ENCODE measurements around the gene PKN1.

The PKN1 gene

GRCh38 chr19:14406645-14407401 is 26.3 kb upstream of the PKN1 start:
- DNase-seq (ENCODE audit: low read depth in 2 of 2) = no peak

GRCh38 chr19:14407605-14408484 is 25.3 kb upstream of the PKN1 start:
- DNase-seq (ENCODE audit: low read depth in 2 of 2) = no peak

GRCh38 chr19:14408491-14409145 is 24.5 kb upstream of the PKN1 start:
- DNase-seq (ENCODE audit: low read depth in 2 of 2) = no peak

GRCh38 chr19:14409146-14410023 is 23.7 kb upstream of the PKN1 start:
- DNase-seq (ENCODE audit: low read depth in 2 of 2) = no peak

GRCh38 chr19:14410091-14411051 is 22.7 kb upstream of the PKN1 start:
- no peak for DNase-seq (ENCODE audit: low read depth in 2 of 2)

GRCh38 chr19:14411161-14411937 is 21.8 kb upstream of the PKN1 start:
- no peak for DNase-seq (ENCODE audit: low read depth in 2 of 2)

- no peak for DNase-seq (ENCODE audit: low read depth in 2 of 2)
Observed at GRCh38 chr19:14411938-14412245, 21.2 kb upstream of the PKN1 start.

GRCh38 chr19:14412324-14412995 is 20.6 kb upstream of the PKN1 start:
- DNase-seq (ENCODE audit: low read depth in 2 of 2) = no peak

GRCh38 chr19:14412996-14413692 is 20.0 kb upstream of the PKN1 start:
- DNase-seq (ENCODE audit: low read depth in 2 of 2) = no peak

- DNase-seq (ENCODE audit: low read depth in 2 of 2) = no peak
Observed at GRCh38 chr19:14413693-14414181, 19.4 kb upstream of the PKN1 start.

- no peak for DNase-seq (ENCODE audit: low read depth in 2 of 2)
Observed at GRCh38 chr19:14414926-14415690, 18.0 kb upstream of the PKN1 start.

GRCh38 chr19:14416817-14417231 is 16.3 kb upstream of the PKN1 start:
- DNase-seq (ENCODE audit: low read depth in 2 of 2) = no peak

GRCh38 chr19:14418856-14419105 is 14.3 kb upstream of the PKN1 start:
- DNase-seq (ENCODE audit: low read depth in 2 of 2) = no peak

GRCh38 chr19:14419106-14419813 is 13.8 kb upstream of the PKN1 start, which contains the start of gene DDX39A:
Gene DDX39A, minus strand, starts transcription at chr19:14419341. Its CDS starts 6,121 bp downstream, at chr19:14413220.
- peak; percentile 77 to 92 for DNase-seq (ENCODE audit: low read depth in 2 of 2)

- DNase-seq (ENCODE audit: low read depth in 2 of 2) = no peak
Observed at GRCh38 chr19:14425696-14426138, 7.4 kb upstream of the PKN1 start.

- no peak for DNase-seq (ENCODE audit: low read depth in 2 of 2)
Observed at GRCh38 chr19:14427461-14427860, 5.6 kb upstream of the PKN1 start.

- no peak for DNase-seq (ENCODE audit: low read depth in 2 of 2)
Observed at GRCh38 chr19:14428882-14429416, 4.2 kb upstream of the PKN1 start.

All from stimulated activated CD4-positive, alpha-beta T cell treated with anti-CD3 and anti-CD28 coated beads, Interleukin-1b, Interleukin-23, amount 100 ng/mL, for 1 hour (primary cell).